ENCODE data around the gene FGFBP3.

The FGFBP3 gene

DNA sequence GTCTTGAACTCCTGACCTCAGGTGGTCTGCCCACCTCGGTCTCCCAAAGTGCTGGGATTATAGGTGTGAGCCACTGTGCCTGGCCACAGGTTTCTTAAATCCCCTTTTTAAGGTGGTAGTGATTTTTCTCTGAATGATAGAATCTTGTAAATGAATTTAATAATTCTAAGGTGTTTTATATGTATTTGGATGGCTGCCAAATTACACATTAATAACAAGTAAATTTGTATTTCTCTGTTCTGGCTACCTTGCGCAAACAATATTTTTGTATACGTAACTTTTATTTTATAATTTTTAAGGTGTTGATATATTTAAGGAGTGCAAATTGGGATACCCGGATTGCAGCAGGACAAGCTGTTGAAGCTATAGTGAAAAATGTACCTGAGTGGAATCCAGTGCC, 30.4 kb upstream of the FGFBP3 start:
- H3K27ac ChIP-seq, result no peak overlapping the region
- TF ChIP-seq, protein P1, sequence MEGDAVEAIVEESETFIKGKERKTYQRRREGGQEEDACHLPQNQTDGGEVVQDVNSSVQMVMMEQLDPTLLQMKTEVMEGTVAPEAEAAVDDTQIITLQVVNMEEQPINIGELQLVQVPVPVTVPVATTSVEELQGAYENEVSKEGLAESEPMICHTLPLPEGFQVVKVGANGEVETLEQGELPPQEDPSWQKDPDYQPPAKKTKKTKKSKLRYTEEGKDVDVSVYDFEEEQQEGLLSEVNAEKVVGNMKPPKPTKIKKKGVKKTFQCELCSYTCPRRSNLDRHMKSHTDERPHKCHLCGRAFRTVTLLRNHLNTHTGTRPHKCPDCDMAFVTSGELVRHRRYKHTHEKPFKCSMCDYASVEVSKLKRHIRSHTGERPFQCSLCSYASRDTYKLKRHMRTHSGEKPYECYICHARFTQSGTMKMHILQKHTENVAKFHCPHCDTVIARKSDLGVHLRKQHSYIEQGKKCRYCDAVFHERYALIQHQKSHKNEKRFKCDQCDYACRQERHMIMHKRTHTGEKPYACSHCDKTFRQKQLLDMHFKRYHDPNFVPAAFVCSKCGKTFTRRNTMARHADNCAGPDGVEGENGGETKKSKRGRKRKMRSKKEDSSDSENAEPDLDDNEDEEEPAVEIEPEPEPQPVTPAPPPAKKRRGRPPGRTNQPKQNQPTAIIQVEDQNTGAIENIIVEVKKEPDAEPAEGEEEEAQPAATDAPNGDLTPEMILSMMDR (conservative IDR thresholded peaks at IDR 0.05; ENCODE audit: low read depth), result no peak
- DNase-seq (ENCODE audit: low spot score), result no peak
- ChIA-PET POLR2A (ENCODE audit: low non-redundant PET) (no interaction called here), CTCF (no interaction called here)

DNA sequence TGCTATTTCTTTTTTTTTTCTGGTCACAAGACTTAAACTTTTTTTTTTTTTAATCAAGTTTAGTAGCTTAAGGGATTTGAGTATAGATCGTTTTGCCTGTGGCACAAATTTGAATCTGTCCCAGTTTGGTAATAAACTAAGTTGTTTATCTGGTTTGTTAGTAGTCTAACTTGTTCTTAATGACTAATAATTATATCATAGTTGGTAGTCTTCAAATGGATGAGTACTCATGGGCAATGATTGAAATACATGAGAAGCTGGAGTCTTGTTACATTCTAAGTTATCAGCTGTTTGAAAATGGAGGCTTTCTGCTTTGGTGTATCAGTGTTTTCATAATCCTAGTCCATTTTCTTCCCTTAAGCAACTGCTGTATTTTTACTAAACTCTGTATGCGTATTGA, 26.6 kb upstream of the FGFBP3 start:
- DNase-seq (ENCODE audit: low spot score), result peak; percentile 82
- TF ChIP-seq, protein P1 (conservative IDR thresholded peaks at IDR 0.05; ENCODE audit: low read depth), result no peak
- H3K27ac ChIP-seq, result no peak overlapping the region
- ChIA-PET POLR2A (ENCODE audit: low non-redundant PET) (interaction anchor here (1.2 kb wide), 1 partner anchor 12 kb away, joined by 5 read pairs; the partner anchor contains the start of gene BTAF1), CTCF (interaction anchor here (0.6 to 0.7 kb wide), 2 partner anchors 176 to 177 kb away, joined by 3 to 4 read pairs; no protein-coding TSS in a partner anchor)

DNA sequence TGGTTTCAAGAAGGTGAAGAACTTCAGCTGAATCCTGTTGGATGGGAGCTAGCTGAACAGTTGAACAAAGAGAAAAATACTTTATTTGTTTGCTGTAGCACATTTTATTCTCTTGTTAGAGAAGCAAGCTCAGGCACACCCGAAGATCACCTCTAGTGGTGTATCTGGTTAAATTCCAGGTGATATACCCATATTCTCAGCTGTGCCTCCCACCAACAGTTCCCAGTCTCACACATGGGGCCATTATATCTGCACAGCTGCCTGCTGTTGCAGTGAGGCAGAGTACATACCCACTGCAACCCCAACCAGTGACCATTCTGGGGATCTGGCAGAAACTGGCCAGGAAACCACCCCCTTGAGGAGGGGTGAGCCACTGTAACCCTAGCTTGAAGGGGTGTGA, 23.5 kb upstream of the FGFBP3 start:
- no peak for DNase-seq (ENCODE audit: low spot score)
- H3K27ac ChIP-seq, result no peak overlapping the region
- ChIA-PET CTCF (no interaction called here), POLR2A (ENCODE audit: low non-redundant PET) (no interaction called here)
- TF ChIP-seq, protein P1 (conservative IDR thresholded peaks at IDR 0.05; ENCODE audit: low read depth), result no peak

DNA sequence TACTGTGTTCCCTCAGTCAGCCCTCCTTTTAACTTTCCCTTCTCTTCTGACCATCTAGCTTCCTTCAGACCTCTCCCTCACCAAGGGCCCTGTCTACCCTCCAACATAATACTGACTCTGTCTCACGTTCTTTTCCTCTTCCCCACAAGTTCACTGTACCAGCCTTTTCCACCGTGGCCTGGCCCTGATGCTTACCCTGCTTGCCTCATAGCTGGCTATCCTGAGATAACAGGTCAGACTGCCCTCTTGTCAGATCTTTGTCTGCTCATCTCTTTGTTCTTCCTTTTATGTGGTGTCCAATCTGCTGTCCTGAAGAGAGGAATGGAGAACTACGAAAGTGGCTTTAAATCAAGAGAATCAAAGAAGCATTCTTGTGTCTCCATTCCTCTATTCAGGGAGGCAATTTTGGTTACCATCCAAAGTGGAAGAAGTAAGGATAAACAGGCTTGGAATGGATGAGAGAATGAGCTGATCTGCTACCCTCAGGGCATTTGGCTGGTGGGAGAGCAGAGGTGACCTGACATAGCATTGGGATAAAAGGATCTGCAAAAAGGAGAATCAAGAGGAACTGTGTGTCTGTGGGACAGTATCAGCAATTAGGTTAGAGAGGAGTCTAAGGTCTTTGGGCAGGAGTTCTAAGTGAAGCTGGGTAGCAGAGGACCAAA, 22.4 kb upstream of the FGFBP3 start:
- DNase-seq (ENCODE audit: low spot score), result no peak
- no peak overlapping the region for H3K27ac ChIP-seq
- ChIA-PET POLR2A (ENCODE audit: low non-redundant PET) (no interaction called here), CTCF (interaction anchor here (0.5 to 0.7 kb wide), 2 partner anchors 166 to 634 kb away, joined by 3 read pairs; no protein-coding TSS in a partner anchor)
- TF ChIP-seq, protein P1 (conservative IDR thresholded peaks at IDR 0.05; ENCODE audit: low read depth), result no peak

DNA sequence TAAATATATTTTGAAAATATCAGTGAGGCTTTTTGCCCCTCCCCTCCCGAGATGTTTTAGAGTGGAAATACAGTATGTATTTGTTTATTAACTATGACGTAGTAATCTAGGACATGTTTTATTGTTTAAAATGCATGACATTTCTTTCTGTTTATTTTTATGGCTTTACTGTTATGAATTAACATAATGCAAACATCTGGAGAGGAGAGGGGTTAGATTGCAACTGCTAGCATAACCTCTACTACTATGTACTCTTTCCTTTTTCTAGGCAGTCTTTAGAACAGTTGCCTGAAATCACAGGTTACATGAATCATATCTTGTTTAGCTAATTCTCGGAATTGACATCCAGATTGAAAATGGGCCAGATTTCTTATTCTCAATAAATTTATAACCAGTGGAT, 21.7 kb upstream of the FGFBP3 start:
- H3K27ac ChIP-seq, result no peak overlapping the region
- TF ChIP-seq, protein P1 (conservative IDR thresholded peaks at IDR 0.05; ENCODE audit: low read depth), result no peak
- POLR2A ChIA-PET (ENCODE audit: low non-redundant PET), result no interaction called here
- CTCF ChIA-PET, result interaction anchor here (0.5 kb wide), 1 partner anchor 633 kb away, joined by 3 read pairs; no protein-coding TSS in a partner anchor
- DNase-seq (ENCODE audit: low spot score), result no peak

DNA sequence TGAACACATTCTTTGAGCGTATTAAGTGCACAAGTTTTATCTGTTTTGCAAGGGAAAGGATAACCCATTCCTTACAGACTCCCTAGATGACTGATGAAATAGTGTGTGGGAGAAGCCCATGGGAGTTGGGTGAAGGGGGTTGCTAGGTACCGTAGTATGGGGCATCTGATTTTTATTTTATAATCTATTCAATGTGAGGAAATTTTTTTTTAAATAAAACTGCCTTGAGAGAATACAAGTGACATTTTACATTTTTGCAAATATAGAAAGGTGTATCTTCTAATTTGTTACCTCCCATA, 15.7 kb upstream of the FGFBP3 start:
- no peak overlapping the region for H3K27ac ChIP-seq
- ChIA-PET CTCF (no interaction called here), POLR2A (ENCODE audit: low non-redundant PET) (no interaction called here)
- peak; percentile 24 for DNase-seq (ENCODE audit: low spot score)
- TF ChIP-seq, protein P1 (conservative IDR thresholded peaks at IDR 0.05; ENCODE audit: low read depth), result no peak

All from RWPE1 (cell line).